ENCODE data around the gene CNBP.
"Not testable (repeated sequence)": the region's sequence is repeated elsewhere in the genome, so short reads cannot be mapped to it uniquely, and the experiment has no call there.

DNA sequence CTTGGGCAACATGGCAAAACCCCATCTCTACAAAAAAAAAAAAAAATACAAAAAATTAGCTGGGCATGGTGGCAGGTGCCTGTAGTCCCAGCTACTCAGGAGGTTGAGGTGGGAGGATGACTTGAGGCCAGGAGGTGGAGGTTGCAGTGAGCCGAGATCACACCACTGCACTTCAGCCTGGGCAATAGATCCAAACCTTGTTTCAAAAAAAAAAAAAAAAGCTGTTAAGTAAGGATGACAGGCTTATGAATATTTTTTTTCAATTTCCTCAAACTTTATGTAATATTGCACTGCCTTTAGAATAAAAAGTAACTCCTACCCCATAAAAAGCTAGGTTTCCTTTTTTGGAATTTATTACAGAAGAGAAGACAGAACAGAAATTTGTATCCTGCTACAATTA lies 40.7 kb upstream of the CNBP start:
- TF ChIP-seq JUN (IDR thresholded peaks at IDR 0.05; ENCODE audit: borderline replicate concordance, insufficient read depth, insufficient read length, low read depth); FOS (IDR thresholded peaks at IDR 0.05; ENCODE audit: borderline replicate concordance, insufficient read depth, low read length); POLR2A (IDR thresholded peaks at IDR 0.05; ENCODE audit: low read depth, low read length); POLR2AphosphoS5 (IDR thresholded peaks at IDR 0.05; ENCODE audit: insufficient read depth, low read depth, low read length); MYC (IDR thresholded peaks at IDR 0.05; ENCODE audit: low read depth, low read length); EZH2 (IDR thresholded peaks at IDR 0.05; ENCODE audit: borderline replicate concordance, low read depth, low read length, severe bottlenecking): not testable (repeated sequence)
- TF ChIP-seq, protein P1, sequence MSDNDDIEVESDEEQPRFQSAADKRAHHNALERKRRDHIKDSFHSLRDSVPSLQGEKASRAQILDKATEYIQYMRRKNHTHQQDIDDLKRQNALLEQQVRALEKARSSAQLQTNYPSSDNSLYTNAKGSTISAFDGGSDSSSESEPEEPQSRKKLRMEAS (IDR thresholded peaks at IDR 0.05; ENCODE audit: insufficient read depth, insufficient read length): not testable (repeated sequence)
- TF ChIP-seq, protein P2, sequence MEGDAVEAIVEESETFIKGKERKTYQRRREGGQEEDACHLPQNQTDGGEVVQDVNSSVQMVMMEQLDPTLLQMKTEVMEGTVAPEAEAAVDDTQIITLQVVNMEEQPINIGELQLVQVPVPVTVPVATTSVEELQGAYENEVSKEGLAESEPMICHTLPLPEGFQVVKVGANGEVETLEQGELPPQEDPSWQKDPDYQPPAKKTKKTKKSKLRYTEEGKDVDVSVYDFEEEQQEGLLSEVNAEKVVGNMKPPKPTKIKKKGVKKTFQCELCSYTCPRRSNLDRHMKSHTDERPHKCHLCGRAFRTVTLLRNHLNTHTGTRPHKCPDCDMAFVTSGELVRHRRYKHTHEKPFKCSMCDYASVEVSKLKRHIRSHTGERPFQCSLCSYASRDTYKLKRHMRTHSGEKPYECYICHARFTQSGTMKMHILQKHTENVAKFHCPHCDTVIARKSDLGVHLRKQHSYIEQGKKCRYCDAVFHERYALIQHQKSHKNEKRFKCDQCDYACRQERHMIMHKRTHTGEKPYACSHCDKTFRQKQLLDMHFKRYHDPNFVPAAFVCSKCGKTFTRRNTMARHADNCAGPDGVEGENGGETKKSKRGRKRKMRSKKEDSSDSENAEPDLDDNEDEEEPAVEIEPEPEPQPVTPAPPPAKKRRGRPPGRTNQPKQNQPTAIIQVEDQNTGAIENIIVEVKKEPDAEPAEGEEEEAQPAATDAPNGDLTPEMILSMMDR (IDR thresholded peaks at IDR 0.05; ENCODE audit: extremely low read depth in 1 of 2, insufficient read depth in 1 of 2, low read depth in 1 of 2, low read length in 2 of 2): not testable (repeated sequence)

Data from endothelial cell of umbilical vein (primary cell).